H1 (cell line): ENCODE results near the gene RAB11B. TPM values are rescaled to one million over a fixed set of nuclear protein-coding genes. Genes with fewer than 3 reads are reported as not detected.
A peak's percentile ranks its signal among the peaks of the same experiment; 100 is the strongest.

Experiments
- CTCF ChIA-PET: fragments of 300-600 bp; sonication (Branson Sonifier 250); formaldehyde crosslinking; loops from one replicate; lab custom pipeline; 2021; ENCODE audit not compliant: partially characterized antibody; lab: Charles Lee
- POLR2A ChIA-PET: fragments of 300-600 bp; sonication (Branson Sonifier 250); formaldehyde crosslinking; loops from one replicate; lab custom pipeline; 2021; ENCODE audit warnings: inconsistent platforms; ENCODE audit not compliant: partially characterized antibody; lab: Charles Lee
- DNase-seq, 2 experiments: peaks; one replicate each; pipeline versions ENCODE4 v3.0.0 to v3.0.0-alpha.2; 2010 to 2022; ENCODE audit warnings: low spot score in 2 of 2, low read depth in 1 of 2, mixed read lengths in 1 of 2
- FAIRE-seq: peaks from 2 replicates; lab custom pipeline; 2011; peaks lifted over from hg19 to GRCh38; lab: Jason Lieb, UNC
- H2AFZ ChIP-seq: 2 replicates; pipeline ENCODE4 v1.8.1; 2012; ENCODE audit warnings: low read length, inconsistent platforms
- H2AK5ac ChIP-seq: 2 replicates; pipeline ENCODE4 v1.6.1; 2013; ENCODE audit warnings: low read depth, low read length
- H2BK120ac ChIP-seq: replicated peaks from 2 replicates; pipeline ENCODE3; 2013; ENCODE audit warnings: low read depth, low read length, inconsistent platforms
- H2BK12ac ChIP-seq: 2 replicates; pipeline ENCODE4 v1.6.1; 2013; ENCODE audit warnings: low read depth, low read length
- H2BK15ac ChIP-seq: 2 replicates; pipeline ENCODE4 v1.6.1; 2013; ENCODE audit warnings: low read length
- H2BK20ac ChIP-seq: 2 replicates; pipeline ENCODE4 v1.6.1; 2013; ENCODE audit warnings: low read length
- H2BK5ac ChIP-seq: 2 replicates; pipeline ENCODE4 v1.6.1; 2013; ENCODE audit warnings: low read depth, low read length
- H3K14ac ChIP-seq: 2 replicates; pipeline ENCODE4 v1.6.1; 2013; ENCODE audit warnings: inconsistent platforms; ENCODE audit not compliant: insufficient read length
- H3K18ac ChIP-seq: 2 replicates; pipeline ENCODE4 v1.6.1; 2013; ENCODE audit warnings: low read length; ENCODE audit errors: extremely low read depth
- H3K23ac ChIP-seq: 2 replicates; pipeline ENCODE4 v1.6.1; 2013; ENCODE audit warnings: inconsistent platforms; ENCODE audit not compliant: insufficient read length
- H3K23me2 ChIP-seq: 2 replicates; pipeline ENCODE4 v1.6.1; 2013; ENCODE audit warnings: low read depth, low read length
- H3K27ac ChIP-seq: 2 replicates; pipeline ENCODE4 v1.6.1; 2011; ENCODE audit warnings: low read depth, low read length, inconsistent platforms
- H3K27me3 ChIP-seq, 4 experiments: replicated peaks in 1 of 4; 1 replicate in 1 of 4; 2 replicates in 3 of 4; pipeline versions ENCODE4 v1.6.1 to v1.8.1; 2011 to 2013; ENCODE audit warnings: low read length in 3 of 4, mild to moderate bottlenecking in 3 of 4, inconsistent platforms in 2 of 4, mixed read lengths in 2 of 4, moderate library complexity in 1 of 4; ENCODE audit not compliant: control insufficient read depth in 3 of 4, insufficient read depth in 3 of 4; ENCODE audit errors: extremely low read depth in 1 of 4
- H3K36me3 ChIP-seq, 4 experiments: 2 replicates each; pipeline versions ENCODE4 v1.6.1 to v1.8.1; 2011 to 2013; ENCODE audit warnings: mild to moderate bottlenecking in 4 of 4, low read length in 3 of 4, moderate library complexity in 2 of 4, control low read depth in 1 of 4, inconsistent platforms in 1 of 4; ENCODE audit not compliant: insufficient read depth in 4 of 4, control insufficient read depth in 2 of 4
- H3K4ac ChIP-seq: replicated peaks from 2 replicates; pipeline ENCODE3; 2013; ENCODE audit warnings: low read length, low read depth, mixed read lengths, inconsistent platforms; ENCODE audit not compliant: insufficient read length
- H3K4me1 ChIP-seq, 4 experiments: replicated peaks in 1 of 4; 1 replicate in 1 of 4; 2 replicates in 3 of 4; pipeline versions ENCODE4 v1.6.1 to v1.8.1; 2011 to 2013; ENCODE audit warnings: low read length in 3 of 4, inconsistent platforms in 2 of 4, mixed read lengths in 1 of 4; ENCODE audit not compliant: insufficient read depth in 4 of 4, control insufficient read depth in 3 of 4
- H3K4me2 ChIP-seq, 2 experiments: 2 replicates each; pipeline versions ENCODE4 v1.6.1 to v1.8.1; 2011 to 2013; ENCODE audit warnings: low read depth in 2 of 2, low read length in 2 of 2, control low read depth in 1 of 2, inconsistent platforms in 1 of 2, mild to moderate bottlenecking in 1 of 2; ENCODE audit not compliant: insufficient read depth in 1 of 2
- H3K4me3 ChIP-seq, 4 experiments: fragments of 200-600, 300-600 bp in 1 of 4; sonication (generic), shearing (Covaris generic), sonication (Bioruptor Twin) in 1 of 4; 2 replicates each; pipeline versions ENCODE4 v1.5.1 to v1.8.1; 2011 to 2016; ENCODE audit warnings: low read length in 4 of 4, low read depth in 3 of 4, control low read depth in 2 of 4, inconsistent platforms in 2 of 4, mild to moderate bottlenecking in 2 of 4, mixed read lengths in 1 of 4, moderate library complexity in 1 of 4; ENCODE audit not compliant: insufficient read depth in 2 of 4; ENCODE audit errors: extremely low read depth in 1 of 4
- H3K56ac ChIP-seq: replicated peaks from 2 replicates; pipeline ENCODE3; 2013; ENCODE audit warnings: low read depth, mild to moderate bottlenecking, mixed read lengths, low read length, inconsistent platforms; ENCODE audit not compliant: insufficient read length
- H3K79me1 ChIP-seq: 2 replicates; pipeline ENCODE4 v1.6.1; 2013; ENCODE audit warnings: low read depth, low read length, control low read depth
- H3K79me2 ChIP-seq, 2 experiments: 2 replicates each; pipeline versions ENCODE4 v1.6.1 to v1.8.1; 2012 to 2013; ENCODE audit warnings: low read length in 2 of 2, mild to moderate bottlenecking in 2 of 2, inconsistent platforms in 1 of 2; ENCODE audit not compliant: insufficient read depth in 2 of 2, control insufficient read depth in 1 of 2
- H3K9ac ChIP-seq, 4 experiments: replicated peaks in 1 of 4; 1 replicate in 1 of 4; 2 replicates in 3 of 4; pipeline versions ENCODE4 v1.6.1 to v1.8.1; 2011 to 2013; ENCODE audit warnings: low read depth in 3 of 4, low read length in 3 of 4, control low read depth in 2 of 4, mild to moderate bottlenecking in 2 of 4, moderate library complexity in 2 of 4, inconsistent platforms in 1 of 4; ENCODE audit errors: extremely low read depth in 1 of 4
- H3K9me3 ChIP-seq, 2 experiments: 2 replicates each; pipeline versions ENCODE4 v1.6.1 to v1.8.1; 2012 to 2013; ENCODE audit warnings: mild to moderate bottlenecking in 2 of 2, moderate library complexity in 2 of 2, control low read depth in 1 of 2, inconsistent platforms in 1 of 2, low read depth in 1 of 2, low read length in 1 of 2, mixed read lengths in 1 of 2; ENCODE audit not compliant: insufficient read depth in 2 of 2
- H4K20me1 ChIP-seq, 2 experiments: replicated peaks in 1 of 2; 2 replicates each; pipeline versions ENCODE3 to v1.8.1; 2011 to 2013; ENCODE audit warnings: inconsistent platforms in 2 of 2, low read length in 2 of 2, mild to moderate bottlenecking in 1 of 2; ENCODE audit not compliant: insufficient read depth in 2 of 2, control insufficient read depth in 1 of 2
- H4K5ac ChIP-seq: 2 replicates; pipeline ENCODE4 v1.6.1; 2013; ENCODE audit warnings: low read length, low read depth, mixed read lengths, inconsistent platforms; ENCODE audit not compliant: insufficient read length
- H4K8ac ChIP-seq: 2 replicates; pipeline ENCODE4 v1.8.0; 2013; ENCODE audit warnings: mild to moderate bottlenecking, moderate library complexity, low read length, inconsistent platforms; ENCODE audit not compliant: insufficient read depth; ENCODE audit errors: extremely low read depth
- H4K91ac ChIP-seq: replicated peaks from 2 replicates; pipeline ENCODE3; 2013; ENCODE audit warnings: low read length, mixed read lengths, inconsistent platforms; ENCODE audit not compliant: insufficient read length
- CHD2 ChIP-seq: IDR thresholded peaks from 2 replicates; pipeline ENCODE4 v1.6.1; 2012; ENCODE audit warnings: low read length, improper control_type of control experiment
- RNF2 ChIP-seq: fragments of 200-900, 300-1000 bp; sonication (generic); IDR thresholded peaks from 2 replicates; pipeline ENCODE4 v1.7.1; 2016; ENCODE audit warnings: borderline replicate concordance, low read depth, mild to moderate bottlenecking, antibody characterized with exemption, low read length; ENCODE audit not compliant: poor library complexity, severe bottlenecking; ENCODE audit errors: missing control alignments
- TAF7 ChIP-seq: optimal IDR thresholded peaks from 2 replicates; pipeline ENCODE3; 2011; ENCODE audit warnings: low read depth, mild to moderate bottlenecking, inconsistent platforms, low read length, moderate library complexity, borderline replicate concordance
- WGBS, 2 experiments: shearing (Covaris generic) in 1 of 2; methylation state at CpG; one replicate each; pipeline versions ENCODE4 v1.1.6 to v1.1.7; 2013 to 2015; ENCODE audit warnings: low lambda C conversion rate in 2 of 2, mixed read lengths in 2 of 2, inconsistent platforms in 1 of 2, low coverage in 1 of 2, missing lambda C conversion rate in 1 of 2; ENCODE audit not compliant: insufficient replicate concordance in 2 of 2, insufficient coverage in 1 of 2, insufficient read length in 1 of 2; ENCODE audit errors: extremely low coverage in 1 of 2, missing lambda C conversion rate in 1 of 2; 5-methylcytosine and 5-hydroxymethylcytosine counted together
- polyA plus RNA-seq, 7 experiments: library from polyadenylated mRNA; depleted of rRNA in 3 of 7; stranded (reverse) in 5 of 7; unstranded in 2 of 7; fragments of >200 nt in 5 of 7; fragments of 200-250 nt in 2 of 7; gene quantifications; 1 replicate in 5 of 7; 2 replicates in 1 of 7; 4 replicates in 1 of 7; pipeline versions ENCODE4 v1.2.1 to v1.2.3, GENCODE V29; 2011 to 2013; ENCODE audit warnings: missing spikeins in 2 of 7, mixed read lengths in 2 of 7
- total RNA-seq: library from RNA; stranded (reverse); fragmentation: NEBNext Ultra II Directional; extraction: Animal tissue kit (Norgen Biotek cat#: 25700); gene quantifications from 2 replicates; pipeline ENCODE4 v1.2.1, GENCODE V29; 2021

The RAB11B gene
- total and polyA plus RNA-seq, 2 of the 8 experiments (the other 6 are each of a cell fraction or from before 2014, with no cell fraction given) = 50.2 to 85.8 TPM

GRCh38 chr19:8449830-8450229 lies 59.7 kb downstream of the RAB11B start:
- Histone ChIP-seq H3K9ac (peak overlapping the region in 2 of 4 experiments; percentile 1 to 50; a peak in 1 of 7 replicates), H3K18ac (no peak overlapping the region; the same call in 1 of the 2 replicates), H2BK15ac (no peak overlapping the region), H3K23ac (no peak overlapping the region), H3K79me2 (peaks cover 92 to 99% of the 10 kb centered on the region in 2 experiments), H4K20me1 (peaks cover 44 to 54% of the 10 kb centered on the region in 2 experiments), H3K4me1 (peaks cover 10 to 37% (median 25%) of the 10 kb centered on the region in 4 experiments), H4K5ac (no peak overlapping the region), H3K79me1 (peaks cover 2% of the 10 kb centered on the region; the same call in 1 of the 2 replicates), H2AK5ac (no peak overlapping the region; the same call in 1 of the 2 replicates), H3K27me3 (no peaks in the 10 kb centered on the region), H2BK20ac (no peak overlapping the region), H4K91ac (no peak overlapping the region), H3K4me2 (peak overlapping the region; percentile 46 to 78), H3K23me2 (peaks cover 3% of the 10 kb centered on the region), H3K36me3 (peaks cover 0 to 38% (median 3%) of the 10 kb centered on the region in 4 experiments; a peak in 3 of 8 replicates), H3K9me3 (no peaks in the 10 kb centered on the region), H3K4me3 (0 out of 8 replicates have a peak overlapping the region, but pooled peaks of 2 of the 4 experiments have one; percentile 0 to 2), H3K14ac (no peak overlapping the region), H2BK120ac (no peak overlapping the region), H4K8ac (no peak overlapping the region), H3K56ac (no peak overlapping the region), H3K27ac (no peak overlapping the region), H2BK5ac (no peak overlapping the region), H2AFZ (no peak overlapping the region), H3K4ac (no peak overlapping the region), H2BK12ac (no peak overlapping the region)
- 70% methylated on average over 7 of the region's 8 CpGs; no CpG with 5 or more reads in 1 of the 2 experiments for WGBS, 2 experiments
- CTCF ChIA-PET = interaction anchor here (0.8 to 5.1 kb wide), 10 partner anchors 8 to 127 kb away, joined by 3 to 19 read pairs (median 4); partner anchors contain the start of genes MARCHF2 and MYO1F
- POLR2A ChIA-PET = interaction anchor here (0.7 to 8.0 kb wide), 12 partner anchors 8 to 187 kb away, joined by 3 to 63 read pairs (median 4); partner anchors contain the start of gene RAB11B
- DNase-seq (no peak), FAIRE-seq (no peak)
- TF ChIP-seq CHD2 = no peak
- TF ChIP-seq RNF2 = no peak
- TF ChIP-seq TAF7 = no peak
